GM19395 (cell line): Measurements from ENCODE around the gene NSMF.

Experiments used
- ATAC-seq: cut with Tn5 transposase; IDR thresholded peaks from one replicate; pipeline ENCODE4 v1.9.1; 2021; ENCODE audit warnings: mild to moderate bottlenecking, moderate library complexity; ENCODE audit not compliant: unreplicated experiment

The NSMF gene

DNA sequence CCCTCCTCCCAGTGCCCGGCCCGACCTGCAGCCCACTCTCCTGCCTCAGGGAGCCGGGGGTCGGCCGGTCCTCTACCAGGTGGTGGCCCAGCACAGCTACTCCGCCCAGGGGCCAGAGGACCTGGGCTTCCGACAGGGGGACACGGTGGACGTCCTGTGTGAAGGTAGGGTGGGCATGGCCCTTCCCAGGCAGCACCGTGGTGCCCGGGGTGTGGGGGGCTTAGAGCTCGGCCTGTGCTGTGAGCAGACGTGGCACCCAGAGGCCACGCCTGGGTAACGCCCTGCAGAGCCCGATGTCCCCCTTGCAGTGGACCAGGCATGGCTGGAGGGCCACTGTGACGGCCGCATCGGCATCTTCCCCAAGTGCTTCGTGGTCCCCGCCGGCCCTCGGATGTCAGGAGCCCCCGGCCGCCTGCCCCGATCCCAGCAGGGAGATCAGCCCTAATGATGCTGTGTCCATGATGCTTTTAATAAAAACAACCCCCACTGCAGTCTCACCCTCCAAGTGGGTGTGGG, 25.2 kb downstream of the NSMF start:
- ATAC-seq, result no peak

DNA sequence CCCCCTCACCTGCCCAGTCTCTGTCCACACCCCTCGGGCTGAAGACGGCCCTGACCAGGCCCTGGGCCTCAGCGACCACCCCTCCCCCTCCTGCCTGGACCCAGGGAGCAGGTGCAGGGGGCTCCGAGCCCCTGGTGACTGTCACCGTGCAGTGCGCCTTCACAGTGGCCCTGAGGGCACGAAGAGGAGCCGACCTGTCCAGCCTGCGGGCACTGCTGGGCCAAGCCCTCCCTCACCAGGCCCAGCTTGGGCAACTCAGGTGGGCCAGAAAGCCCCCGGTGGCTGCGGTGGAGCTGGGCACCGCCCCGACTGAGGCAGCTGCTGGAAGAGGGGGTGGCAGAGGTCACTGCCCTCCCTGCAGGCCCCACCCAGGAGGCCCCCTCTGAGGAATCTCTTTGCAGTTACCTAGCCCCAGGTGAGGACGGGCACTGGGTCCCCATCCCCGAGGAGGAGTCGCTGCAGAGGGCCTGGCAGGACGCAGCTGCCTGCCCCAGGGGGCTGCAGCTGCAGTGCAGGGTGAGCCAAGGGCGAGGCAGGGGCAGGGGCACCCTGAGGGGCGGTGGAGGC, 25.7 kb downstream of the NSMF start:
- ATAC-seq, result no peak

DNA sequence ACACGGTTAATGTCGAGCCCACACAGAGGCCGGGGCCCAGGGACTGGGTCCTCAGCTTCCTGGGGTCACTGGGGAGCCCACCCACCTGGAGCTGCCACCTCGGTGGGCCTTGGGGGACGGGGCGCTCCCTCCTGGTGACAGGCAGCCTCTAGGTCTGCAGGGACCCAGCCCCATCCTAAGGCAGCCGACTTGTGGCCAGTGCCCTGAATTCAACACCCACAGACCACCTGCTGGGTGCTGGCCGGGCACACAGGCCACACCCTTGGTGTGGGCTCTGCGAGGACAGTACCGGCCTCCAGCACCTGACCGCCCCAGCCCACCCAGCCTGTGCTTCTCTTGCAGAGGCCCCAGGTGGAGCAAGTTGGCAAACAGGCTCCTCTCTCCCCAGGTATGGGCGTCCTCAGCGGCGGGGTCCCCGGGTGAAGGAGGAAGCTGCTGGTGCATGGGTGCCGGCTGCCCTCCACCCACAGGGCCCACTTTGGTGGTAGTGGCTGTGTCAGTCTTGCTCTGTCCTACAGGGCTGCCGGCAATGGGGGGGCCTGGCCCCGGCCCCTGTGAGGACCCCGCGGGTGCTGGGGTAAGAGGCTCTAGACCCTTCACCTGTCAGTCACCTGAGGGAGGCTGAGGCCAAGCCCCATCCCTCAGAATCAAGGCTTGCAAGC, 26.3 kb downstream of the NSMF start:
- ATAC-seq, result no peak

DNA sequence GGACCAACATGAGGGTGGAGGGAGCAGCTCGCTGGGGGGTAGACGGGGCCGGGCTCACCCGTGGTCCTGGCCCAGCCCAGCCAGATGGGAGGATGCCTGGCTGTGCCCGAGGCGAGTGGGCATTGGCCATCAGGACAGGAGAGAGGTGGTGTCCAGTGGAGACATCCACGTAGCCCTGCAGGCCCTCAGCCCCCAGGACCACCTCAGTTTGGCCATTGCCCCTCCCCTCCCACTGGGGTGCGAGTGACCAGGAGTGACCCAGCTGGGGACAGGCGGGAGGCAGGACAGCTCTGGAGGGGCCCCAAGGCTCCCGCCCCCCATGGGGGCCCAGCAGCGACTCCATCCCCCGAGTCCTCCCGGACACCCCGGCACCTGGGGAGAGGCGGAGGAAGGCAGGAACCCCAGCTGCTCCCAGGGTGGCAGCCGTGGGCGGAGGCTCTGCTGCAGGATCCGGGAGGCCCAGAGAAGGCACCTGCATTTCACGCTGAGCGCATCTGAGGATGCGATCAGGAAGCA, 27.7 kb downstream of the NSMF start:
- no peak for ATAC-seq

DNA sequence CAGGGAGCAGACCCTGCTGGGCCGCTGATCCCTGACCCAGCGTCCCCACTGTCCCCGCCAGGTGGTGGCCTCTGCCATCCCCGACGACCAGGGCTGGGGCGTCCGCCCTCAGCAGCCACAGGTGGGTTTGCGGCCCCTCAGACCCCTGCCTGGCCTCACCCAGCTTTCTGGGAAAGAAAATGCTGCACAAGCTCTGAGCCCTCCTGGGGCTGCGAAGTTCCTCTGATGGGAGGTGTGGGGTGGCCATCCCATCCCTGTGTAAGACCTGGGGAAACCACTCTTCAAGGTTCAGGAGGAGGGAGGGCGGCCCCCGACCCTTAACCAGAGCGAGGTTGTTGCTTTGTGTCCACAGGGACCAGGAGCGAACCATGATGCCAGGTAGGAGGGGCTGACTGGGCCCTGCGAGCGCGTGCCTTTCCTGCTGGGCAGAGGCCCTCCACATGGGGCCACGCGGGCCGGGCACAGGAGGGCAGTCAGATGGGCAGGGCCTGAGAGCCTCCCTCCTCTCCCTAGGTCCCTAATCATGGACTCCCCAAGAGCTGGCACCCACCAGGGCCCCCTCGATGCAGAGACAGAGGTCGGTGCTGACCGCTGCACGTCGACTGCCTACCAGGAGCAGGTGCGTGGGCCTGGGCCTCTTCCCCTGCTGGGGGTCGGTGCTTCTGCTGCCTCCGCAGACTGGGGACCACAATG, 28.3 kb downstream of the NSMF start:
- no peak for ATAC-seq

DNA sequence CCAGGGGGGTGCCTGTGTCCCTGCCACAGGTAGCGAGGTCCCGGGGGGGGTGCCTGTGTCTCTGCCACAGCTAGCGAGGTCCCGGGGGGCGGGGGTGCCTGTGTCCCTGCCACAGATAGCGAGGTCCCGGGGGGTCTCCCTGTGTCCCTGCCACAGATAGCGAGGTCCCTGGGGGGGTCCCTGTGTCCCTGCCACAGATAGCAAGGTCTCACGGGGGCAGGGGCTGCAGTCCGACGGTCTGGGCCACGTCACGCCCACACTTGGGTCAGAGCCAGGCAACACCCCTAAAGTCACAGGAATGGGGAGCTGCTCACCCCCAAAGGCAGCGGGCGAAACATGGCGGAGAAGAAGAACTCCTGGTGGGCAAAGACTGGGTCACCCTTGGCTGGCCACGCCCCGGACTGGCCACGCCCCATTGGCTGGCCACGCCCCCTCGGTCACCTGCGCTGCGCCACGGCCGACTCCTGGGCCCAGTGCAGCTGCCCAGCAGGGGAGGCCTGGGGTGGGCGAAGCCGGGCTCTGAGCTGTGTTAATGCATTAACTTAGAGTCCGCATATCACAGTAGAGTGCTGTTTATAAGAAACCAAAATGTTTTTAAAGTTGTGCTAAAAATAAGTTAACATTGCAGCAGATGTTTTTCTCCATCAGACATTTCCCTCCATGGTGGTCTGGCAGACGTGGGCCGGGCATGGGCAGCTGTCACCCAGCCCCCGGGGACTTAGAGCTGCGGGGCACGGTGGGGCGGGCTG, 29.0 kb downstream of the NSMF start:
- no peak for ATAC-seq

DNA sequence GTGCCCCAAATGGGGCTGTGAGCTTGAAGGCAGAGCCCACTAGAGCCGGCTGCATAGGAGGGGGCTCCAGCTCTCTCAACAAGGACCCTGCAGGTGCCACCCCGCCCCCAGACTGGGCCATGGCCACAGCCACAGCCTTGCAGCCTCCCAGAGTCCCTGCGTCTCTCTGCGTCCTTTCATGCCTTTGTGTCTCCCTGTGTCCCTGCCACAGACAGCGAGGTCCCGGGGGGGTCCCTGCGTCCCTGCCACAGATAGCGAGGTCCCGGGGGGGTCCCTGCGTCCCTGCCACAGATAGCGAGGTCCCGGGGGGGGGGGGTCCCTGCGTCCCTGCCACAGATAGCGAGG, 29.6 kb downstream of the NSMF start:
- no peak for ATAC-seq

DNA sequence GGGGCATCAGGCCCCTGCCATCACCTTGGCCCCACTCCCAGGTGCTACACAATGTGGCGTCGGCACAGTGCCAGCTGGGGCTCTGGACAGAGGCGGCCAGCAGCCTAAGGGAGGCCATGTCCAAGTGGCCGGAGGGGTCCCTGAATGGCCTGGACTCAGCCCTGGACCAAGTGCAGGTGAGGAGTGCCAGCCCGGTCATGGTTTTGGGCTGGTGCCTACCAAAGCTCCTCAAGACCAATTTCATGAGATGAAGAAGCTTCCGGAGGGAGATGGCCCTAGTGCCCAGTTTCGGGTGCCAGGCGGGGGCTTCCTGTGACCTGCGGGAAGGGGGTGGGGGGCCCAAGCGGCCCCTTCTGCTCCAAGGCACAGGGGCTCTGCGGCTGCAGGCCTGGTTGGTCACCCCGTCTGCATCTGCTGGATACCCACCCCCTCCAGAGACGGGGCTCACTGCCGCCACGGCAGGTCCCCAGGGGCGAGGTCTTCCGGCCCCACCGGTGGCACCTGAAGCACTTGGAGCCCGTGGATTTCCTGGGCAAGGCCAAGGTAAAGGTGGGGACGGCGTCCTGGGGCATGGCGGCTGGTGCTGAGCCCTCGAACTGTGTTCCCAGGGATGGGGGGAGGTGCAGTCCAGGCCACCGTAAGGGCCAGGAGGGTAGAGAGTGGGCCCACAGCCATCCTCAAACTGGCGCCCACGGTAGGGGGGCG, 30.1 kb downstream of the NSMF start:
- ATAC-seq, result no peak

DNA sequence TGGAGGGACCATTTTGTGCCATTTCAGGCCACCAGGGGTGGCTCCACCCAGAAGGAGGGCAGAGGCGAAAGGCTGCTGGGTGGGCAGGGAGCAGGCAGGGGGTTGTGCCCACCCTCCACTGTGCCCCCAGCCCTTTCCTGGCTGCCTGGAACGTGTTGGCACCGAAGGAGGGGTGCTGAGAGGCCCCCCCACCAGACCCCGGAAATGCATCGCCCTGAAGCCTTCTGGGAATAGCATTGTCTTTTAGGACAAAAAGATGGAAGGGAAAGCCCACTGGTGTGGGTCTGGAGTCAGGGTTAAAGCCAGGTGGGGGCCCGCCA, 30.9 kb downstream of the NSMF start:
- no peak for ATAC-seq

DNA sequence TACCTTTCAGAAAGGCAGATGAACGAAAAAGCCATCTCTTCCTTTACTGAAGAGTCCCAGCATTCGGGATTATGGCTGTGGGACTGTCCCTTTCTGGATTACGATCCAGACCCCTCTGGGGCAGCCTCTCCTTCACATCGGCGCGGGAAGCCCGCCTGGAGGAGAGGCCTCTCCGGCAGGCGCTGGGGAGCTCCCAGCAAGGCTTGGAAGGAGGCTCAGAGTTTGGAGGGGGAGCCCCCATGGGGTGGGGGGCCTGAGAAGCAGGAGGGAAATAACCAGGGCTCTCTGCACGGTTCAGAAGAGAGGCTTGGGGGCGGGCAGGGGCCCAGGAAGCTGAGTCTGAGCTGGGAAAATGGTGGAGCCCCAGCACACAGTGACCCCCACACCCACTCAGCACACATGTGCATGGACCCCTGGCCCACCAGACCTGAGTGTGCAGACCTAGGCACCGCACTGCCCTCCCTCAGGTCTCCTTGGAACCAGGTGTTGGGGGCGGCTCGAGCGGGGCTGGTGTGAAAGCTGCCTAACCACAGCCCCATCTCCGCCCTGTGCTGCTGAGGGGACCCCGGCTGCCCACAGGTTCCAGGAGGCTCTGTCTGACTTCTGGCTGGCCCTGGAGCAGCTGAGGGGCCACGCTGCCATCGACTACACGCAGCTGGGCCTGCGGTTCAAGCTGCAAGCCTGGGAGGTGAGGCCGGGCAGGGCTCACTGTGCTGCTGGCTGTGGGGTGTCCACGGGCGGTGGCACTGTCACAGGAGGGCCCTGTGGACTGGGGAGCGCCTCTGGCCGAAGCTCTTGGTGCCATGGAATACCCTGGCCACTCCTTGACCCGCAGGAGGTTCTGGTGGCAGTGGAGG, 31.5 kb downstream of the NSMF start:
- no peak for ATAC-seq

DNA sequence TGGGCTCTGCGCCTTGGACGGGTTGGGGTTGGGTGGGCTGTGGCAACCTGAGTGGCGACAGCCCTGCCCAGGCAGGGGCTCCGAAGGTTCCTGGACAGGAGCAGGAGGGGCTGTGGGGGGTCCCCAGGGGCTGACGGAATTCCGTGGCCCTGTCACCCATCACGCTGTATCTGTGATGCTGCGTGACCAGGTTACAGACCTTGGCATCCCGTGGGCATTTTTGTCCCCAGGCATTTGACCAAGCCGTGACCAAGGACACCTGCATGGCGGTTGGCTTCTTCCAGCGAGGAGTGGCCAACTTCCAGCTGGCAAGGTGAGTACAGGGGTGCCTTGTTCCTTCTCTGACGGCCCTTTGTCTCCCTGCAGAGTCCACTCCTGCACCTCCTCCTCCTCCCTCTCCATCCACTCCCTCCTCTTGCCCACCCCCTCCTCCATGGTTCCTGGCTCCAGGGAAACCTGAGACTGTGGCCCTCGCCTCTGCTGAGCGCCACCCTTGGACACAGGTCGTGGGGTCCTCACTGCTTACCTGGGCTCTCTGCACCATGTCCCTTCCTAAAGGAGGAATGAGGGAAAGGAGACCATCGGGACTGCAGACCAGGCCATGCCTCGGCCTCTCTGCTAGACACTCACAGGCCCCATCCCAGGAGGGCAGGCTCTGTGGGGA, 33.0 kb downstream of the NSMF start:
- ATAC-seq, result no peak

DNA sequence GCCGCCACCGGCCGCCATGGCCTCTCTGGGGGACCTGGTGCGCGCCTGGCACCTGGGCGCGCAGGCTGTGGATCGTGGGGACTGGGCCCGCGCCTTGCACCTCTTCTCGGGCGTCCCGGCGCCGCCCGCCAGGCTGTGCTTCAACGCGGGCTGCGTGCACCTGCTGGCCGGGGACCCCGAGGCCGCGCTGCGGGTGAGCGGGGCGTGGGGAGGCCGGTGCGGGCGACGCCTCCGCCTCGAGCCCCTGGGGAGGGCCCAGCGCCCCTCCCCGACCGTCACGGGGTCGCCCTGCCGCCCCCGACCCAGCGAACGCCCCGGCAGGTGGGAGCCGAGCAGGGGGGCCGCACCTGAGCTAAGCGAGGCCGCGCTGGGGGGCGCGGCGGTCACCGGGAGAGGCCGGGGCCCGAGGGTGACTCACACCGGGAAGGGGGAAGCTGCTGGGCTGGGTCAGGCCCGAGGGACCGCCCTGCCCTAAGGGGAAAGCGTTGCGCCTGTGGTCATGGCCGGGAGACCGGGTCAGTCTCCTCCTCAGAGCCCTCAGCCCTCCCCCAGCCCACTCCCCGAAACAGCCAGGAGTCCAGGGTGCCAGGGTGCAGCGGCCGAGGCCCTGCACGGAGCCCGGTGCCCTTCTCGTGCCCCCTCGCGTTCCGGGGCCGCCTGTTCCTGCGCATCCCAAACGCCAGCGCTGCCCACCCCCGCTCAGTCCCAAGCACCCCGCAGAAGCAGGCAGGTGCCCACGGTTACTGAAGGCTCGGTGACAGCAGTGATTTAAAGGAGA, 35.4 kb downstream of the NSMF start:
- peak; percentile 33 for ATAC-seq

DNA sequence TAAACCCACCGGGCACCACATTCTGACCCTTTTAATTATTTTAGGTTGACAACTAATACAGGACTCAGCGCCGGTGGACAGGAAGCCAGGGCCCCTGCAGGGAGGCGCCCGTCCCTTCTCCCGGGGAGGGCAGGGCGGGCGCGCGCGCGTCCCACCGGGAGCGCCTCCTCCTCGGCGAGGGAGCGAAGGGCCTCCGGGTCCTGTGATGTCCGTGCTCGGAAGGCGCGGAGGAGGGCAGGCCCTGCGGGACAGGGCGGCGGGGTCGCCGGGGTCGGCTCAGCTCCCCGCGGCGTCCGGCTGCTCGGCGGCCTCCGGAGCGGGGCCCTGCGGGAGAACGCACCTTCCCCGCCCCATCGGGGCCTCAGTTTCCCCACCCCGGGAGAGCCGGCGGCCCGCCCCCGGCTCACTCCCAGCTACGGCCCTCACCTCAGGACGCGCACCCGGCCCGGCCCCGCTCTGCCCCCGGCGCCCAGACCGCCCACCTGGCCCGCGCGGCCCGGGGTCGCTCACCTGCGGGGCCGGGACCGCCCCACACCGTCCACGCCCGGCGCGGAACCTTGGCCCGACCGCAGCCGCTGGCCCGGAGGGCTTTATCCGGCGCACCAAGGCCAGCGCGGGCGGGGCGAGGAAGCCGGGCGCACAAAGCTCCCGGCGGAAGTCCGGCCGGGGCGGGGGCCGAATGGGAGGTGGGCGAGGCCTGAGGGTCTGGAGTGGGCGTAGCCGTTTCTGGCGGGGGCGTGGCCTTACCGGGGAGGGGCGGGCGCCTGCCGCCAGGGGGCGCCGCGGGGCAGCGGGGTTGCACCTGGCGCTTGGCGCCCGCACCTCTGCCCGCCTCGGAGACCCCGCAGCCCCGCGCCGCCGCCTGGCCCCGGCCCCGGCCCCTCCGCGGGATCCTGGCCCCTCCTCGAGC, 36.3 kb downstream of the NSMF start, which contains the start of the genes EXD3 and NOXA1:
EXD3 (minus strand) TSS at position 559 of the 910 bp plus-strand sequence. CDS start 27,805 bp downstream, outside the sequence.
NOXA1 (plus strand) TSS at position 790 of the 910 bp plus-strand sequence. CDS start 137 bp downstream, outside the sequence.
- peak; percentile 73 for ATAC-seq

DNA sequence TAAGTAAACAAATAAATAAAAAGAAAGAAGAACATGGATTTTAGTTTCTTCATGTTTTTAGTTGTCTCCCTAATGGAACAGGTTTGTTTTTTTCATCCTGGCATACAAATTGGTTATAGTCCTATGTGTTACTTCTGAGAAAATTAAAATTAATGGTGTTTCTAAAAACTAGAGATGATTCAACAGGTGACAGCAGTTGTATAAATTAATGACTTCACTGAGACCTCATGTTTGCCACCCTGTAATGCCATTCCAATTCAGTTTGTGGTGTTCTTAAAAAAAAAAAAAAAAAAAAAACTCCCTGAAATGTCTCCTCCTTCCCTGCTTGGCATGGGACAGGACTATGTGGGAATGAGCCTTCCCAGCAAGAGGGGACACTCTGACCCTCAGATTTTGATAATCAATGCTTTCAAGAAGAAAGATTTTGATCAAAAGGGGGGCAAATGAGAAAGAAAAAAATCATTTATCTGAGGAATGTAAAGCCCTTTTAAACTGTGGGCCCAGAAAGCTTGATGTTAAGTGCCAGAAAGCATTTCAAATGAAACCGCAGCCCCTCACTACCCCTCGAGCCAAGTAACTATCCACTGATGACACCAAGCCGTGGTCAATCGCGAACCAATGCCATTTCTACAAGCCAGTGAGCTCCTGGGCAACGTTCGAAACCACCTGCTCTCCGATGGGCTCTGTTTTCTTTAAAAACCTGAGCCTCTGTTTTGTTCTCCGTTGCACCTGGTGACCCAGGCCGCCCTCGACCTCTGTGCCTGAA, 37.1 kb downstream of the NSMF start:
- peak; percentile 4 for ATAC-seq

DNA sequence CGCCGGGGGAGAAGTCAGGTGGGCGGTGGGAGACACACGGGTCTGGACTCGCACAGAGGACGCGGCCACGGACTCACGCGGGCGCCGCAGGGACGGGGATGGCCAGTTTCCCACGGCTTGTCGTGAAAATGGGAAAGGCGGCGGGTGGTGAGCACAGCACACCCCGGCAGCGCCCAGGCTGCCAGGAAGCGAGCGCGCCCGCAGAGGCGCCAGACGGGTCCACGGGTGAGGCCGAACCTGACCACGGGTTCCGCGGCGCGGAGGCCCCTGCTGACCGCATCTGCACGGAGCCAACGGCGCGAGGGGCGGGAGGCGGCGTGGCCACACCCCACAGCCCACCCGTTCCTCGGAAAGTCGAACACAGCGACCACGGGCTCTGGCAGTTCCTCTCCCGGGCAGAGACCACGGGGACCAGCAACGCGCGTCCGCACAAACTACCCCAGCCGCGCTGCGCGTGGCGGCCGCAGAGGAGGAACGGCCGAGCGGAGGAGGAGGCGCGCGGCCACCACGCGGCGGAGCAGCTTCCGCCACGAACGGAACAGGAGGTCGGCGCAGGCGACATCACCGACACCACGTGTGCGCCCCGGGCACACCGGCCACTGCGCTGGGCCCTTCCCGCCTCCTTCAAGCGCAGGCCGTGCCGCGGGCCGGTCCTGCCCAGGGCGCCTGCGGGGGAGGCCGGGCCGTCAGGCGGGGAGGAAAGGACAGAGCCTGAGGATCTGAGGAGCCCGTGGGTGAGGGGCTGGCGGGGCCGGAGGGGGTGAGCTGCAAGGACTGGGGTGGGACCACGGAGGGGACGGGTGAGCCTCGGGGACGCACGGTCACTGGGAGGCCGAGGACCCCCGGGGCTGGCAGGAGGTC, 41.7 kb downstream of the NSMF start:
- no peak for ATAC-seq
